HG02623 (cell line): ENCODE data around the gene PHF1.
"Not testable (repeated sequence)": the region's sequence is repeated elsewhere in the genome, so short reads cannot be mapped to it uniquely, and the experiment has no call there.

ENCODE experiments used
- ATAC-seq: cut with Tn5 transposase; IDR thresholded peaks from one replicate; pipeline ENCODE4 v1.9.1; 2021; ENCODE audit warnings: moderate library complexity; ENCODE audit not compliant: unreplicated experiment

Gene PHF1

DNA sequence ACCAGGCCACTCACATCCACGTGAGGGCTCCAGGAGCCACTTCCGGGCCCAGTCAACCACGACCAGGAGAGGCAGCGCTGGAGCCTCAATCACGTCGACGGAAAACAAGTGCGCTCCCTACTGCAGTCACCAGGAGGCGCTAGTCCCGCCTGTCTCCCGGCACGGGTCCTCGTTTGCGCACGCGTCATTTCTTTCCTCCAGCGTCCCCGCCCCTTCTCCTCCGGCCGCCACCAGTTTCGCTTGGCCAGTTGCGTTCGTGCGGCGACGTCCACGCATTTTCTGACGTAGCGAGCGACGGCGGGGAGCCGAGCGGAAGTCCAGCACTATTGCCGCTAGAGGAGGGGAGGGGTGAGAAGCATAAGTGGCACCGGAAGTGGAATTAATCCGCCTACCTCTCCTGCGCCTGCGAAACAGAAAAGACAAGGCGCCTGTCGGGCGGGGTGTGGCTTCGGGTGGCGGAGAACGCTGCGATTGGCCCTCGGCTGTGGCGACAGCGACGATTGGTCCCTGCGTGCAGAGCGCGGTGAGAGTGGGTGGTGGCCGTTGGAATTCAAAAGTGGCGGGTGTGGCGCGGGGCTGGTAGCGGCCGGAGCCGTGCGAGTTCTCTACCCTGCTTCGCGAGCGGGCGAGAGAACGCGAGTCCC lies 19.4 kb upstream of the PHF1 start, which contains the start of gene KIFC1:
Gene KIFC1, plus strand, starts transcription at position 546 of the 644 bp plus-strand sequence. CDS start 163 bp downstream, outside the sequence.
- peak; percentile 90 for ATAC-seq

DNA sequence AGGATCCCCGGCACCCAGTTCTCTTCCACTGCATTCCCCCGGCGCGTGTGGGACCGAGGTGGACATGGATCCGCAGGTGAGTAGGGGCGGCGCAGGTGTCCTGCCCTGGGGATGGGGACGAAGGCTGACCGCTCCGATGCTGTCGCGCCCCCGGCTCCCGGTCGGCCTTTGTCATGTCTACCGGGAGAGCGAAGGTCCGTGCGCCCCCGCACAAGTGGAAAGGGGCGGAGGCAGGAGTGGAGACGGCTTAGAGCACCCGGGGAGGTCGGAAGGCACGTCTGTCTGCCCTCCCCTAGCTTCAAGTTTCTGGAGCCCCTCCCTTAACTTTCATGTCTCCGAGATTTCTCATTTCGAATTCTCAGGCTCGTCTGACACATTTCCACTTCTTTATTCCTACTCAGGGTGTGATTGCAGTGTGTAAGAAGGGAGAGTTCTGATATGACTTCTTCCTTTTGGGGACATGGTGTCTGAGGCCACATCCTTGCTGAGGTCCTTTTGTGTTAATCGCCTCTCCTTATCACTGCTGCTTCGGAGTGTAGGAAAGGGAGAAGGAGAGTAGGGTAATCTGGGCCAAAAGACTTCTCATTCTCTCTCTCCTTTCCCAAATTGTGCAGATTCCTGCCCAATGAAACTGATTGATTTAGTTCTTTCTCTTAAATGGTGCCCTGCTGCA lies 18.8 kb upstream of the PHF1 start:
- peak; percentile 3 for ATAC-seq

DNA sequence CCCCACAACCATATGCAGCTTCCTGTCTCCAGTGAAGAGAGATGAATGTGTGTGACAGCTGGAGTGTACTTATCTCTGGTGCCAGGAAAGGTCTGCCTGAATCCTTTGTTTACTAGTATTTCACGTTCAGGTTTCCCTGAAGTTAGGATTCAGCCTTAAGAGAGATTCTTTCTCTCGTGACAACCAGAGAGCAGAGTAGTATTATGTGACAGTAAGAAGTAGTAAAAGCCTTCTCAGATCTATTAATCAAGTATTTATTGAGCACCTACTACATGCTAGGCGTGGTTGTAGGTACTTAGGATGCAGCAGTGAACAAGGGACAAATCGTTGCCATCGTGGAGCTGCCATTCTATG lies 18.2 kb upstream of the PHF1 start:
- no peak for ATAC-seq

GRCh38 chr6:33392979-33393378 lies 17.8 kb upstream of the PHF1 start:
- no peak for ATAC-seq

GRCh38 chr6:33397541-33397940 lies 13.3 kb upstream of the PHF1 start:
- no peak for ATAC-seq

- ATAC-seq = not testable (repeated sequence)
These were observed 12.2 kb upstream of the PHF1 start for GRCh38 chr6:33398601-33399000.

DNA sequence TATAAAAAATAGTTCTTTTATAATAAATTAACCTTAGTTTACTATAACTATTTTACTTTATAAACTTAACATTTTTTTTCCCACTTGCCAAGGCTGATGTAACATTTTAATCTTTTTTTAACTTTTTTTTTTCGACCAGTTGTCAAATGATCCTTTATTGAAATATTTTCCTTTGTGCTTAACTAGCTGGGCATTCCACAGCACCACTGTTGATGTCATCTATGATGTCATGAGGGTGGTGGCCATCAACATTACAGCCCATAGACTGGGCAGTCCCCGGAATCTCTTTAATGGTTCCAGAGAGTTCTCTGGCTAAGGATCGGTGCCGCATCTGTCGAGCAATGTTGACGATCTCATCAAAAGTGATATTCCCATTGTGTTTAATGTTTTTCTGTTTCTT lies 10.9 kb upstream of the PHF1 start:
- not testable (repeated sequence) for ATAC-seq

DNA sequence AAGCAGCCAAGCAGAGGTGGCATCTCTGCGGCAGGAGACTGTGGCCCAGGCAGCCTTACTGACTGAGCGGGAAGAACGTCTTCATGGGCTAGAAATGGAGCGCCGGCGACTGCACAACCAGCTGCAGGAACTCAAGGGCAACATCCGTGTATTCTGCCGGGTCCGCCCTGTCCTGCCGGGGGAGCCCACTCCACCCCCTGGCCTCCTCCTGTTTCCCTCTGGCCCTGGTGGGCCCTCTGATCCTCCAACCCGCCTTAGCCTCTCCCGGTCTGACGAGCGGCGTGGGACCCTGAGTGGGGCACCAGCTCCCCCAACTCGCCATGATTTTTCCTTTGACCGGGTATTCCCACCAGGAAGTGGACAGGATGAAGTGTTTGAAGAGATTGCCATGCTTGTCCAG lies 5.9 kb upstream of the PHF1 start:
- ATAC-seq = no peak

DNA sequence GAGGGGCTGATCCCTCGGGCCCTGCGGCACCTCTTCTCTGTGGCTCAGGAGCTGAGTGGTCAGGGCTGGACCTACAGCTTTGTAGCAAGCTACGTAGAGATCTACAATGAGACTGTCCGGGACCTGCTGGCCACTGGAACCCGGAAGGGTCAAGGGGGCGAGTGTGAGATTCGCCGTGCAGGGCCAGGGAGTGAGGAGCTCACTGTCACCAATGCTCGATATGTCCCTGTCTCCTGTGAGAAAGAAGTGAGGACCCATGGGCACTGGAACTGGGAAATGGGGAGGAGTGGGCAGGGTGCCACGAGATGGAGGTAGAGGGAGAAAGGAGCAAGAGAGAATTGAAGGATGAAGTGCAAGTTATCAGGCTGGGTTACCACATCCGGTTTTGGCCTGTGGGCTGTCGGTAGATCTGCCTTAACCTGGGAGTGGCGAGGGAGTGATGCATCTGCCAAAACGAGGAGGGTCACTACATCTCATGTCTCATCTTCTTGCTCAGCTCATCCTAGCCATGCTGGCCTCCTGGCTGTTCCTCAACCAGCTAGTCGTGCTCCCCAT lies 5.4 kb upstream of the PHF1 start:
- no peak for ATAC-seq

GRCh38 chr6:33406126-33406525 lies 4.7 kb upstream of the PHF1 start:
- ATAC-seq = no peak

DNA sequence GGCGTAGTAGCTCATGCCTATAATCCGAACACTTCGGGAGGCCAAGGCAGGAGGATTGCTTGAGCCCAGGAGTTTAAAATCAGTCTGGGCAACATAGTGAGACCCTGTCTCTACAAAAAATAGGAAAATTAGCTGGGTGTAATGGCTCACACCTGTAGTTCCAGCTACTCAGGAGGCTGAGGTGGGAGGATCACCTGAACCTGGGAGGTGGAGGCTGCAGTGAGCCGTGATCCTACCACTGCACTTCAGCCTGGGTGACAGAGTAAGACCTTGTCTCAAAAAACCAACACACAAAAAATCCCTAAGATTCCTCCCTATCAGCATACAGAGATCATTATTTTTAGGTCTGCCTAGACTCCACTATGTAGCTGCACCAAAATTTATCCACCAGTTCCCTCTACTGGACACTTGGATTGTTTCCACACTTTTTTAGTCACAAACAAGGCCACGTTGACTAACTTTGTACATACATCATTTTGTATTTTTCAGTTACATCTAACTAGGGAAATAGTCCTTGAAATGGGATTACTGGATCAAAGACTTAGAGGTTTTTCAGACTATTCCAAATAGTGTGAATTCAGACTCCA lies 3.6 kb upstream of the PHF1 start:
- ATAC-seq = no peak

DNA sequence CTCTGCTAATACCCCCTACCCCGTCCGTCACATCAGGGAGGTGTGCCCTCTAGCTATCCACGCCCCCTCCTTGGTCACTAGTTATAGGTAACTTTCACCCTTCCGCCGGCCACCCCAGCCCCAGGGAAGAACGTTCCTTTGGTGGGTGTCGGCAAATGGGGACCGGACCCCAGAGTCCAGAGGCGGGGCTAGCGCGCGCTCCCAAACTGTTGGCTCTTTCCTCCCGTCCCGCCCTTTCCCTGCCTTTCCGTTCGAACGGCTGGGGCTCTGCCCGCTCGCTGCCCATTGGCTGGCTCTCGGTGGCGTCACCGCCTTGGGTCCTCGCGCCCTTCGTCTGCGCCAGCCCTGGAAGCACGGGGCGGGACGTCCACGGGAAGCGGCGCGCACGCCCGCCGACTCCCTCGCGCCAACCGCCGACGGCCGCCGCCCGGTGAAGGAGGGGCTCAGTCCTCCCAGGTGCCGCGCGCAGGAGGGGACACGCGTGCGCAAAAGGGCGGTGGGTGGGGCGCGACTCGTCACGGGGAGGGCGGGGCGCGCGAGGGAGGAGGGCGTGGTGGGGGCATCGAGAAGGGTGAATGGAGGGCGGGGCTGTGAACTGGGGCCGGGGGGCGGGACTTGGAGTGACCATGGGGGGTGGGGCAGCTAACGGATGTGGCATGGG lies 634 bp upstream of the PHF1 start:
- ATAC-seq = peak; percentile 85

DNA sequence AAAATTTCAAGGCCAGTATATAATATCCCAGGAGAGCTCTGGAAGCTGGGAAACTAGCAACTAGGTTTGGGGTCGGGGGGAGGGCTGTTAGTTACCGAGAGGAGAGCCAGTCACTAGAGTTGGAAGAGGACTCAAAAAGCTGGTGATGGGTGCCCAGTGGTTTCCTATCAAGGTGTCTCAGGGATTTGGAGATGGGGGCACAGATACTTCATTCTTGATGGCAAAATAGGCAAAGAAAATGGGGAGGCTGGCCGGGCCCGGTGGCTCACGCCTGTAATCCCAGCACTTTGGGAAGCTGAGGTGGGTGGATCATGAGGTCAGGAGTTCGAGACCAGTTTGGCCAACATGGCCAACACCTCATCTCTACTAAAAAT lies 805 bp downstream of the PHF1 start:
- no peak for ATAC-seq

- no peak for ATAC-seq
These were observed 1.6 kb downstream of the PHF1 start for GRCh38 chr6:33412140-33413009.

DNA sequence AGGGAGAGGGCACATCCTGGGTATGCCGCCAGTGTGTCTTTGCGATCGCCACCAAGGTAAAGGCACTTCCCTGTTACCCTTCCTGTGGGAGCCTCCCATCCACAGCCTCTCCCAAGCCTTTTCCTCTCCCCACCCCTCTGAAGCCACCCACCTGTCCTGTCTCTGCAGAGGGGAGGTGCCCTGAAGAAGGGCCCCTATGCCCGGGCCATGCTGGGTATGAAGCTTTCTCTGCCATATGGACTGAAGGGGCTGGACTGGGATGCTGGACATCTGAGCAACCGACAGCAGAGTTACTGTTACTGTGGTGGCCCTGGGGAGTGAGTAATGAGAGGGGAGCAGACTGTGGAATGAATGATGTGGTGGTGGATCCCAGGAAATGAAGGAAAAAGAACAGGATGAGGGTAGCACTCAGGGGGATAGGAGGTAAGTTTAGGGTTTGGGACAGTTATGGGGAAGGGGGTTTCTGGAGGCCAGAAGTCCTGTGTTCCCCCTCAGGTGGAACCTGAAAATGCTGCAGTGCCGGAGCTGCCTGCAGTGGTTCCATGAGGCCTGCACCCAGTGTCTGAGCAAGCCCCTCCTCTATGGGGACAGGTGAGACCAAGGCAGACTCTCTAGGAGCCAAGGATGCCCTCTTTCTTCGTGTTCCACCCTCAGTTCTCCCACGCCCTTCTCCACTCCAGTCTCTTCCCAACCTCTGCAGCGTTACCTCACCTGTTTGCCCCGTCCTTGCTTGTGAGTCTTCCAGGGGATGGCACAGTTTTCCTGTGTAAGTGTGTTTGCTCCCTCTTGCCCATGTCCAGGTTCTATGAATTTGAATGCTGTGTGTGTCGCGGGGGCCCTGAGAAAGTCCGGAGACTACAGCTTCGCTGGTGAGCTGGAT lies 2.7 kb downstream of the PHF1 start:
- no peak for ATAC-seq

GRCh38 chr6:33414592-33415271 lies 3.9 kb downstream of the PHF1 start:
- ATAC-seq = no peak

DNA sequence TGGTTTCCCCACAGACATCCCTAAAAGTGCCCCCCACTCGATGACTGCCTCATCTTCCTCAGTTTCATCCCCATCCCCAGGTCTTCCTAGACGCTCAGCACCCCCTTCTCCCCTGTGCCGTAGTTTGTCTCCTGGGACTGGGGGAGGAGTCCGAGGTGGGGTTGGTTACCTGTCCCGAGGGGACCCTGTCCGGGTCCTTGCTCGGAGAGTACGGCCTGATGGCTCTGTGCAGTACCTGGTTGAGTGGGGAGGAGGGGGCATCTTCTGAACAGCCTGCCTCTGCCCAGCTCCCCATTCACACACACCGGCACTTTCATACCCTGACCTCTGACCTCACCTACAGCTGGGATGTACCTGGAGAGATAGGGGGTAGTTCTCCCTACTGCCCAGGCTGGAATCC lies 5.0 kb downstream of the PHF1 start:
- no peak for ATAC-seq

- ATAC-seq = no peak
These were observed 5.7 kb downstream of the PHF1 start for GRCh38 chr6:33416386-33417127.
